Motor neuron (in vitro differentiated cells): Measurements from ENCODE around the gene UGT2A1. TPM values are rescaled to one million over a fixed set of nuclear protein-coding genes. Genes with fewer than 3 reads are reported as not detected.

Experiments
- ATAC-seq, 8 experiments: fragments of 200-7000 bp; cut with Tn5 transposase; replicated peaks in 6 of 8; 2 replicates each; pipeline ENCODE4 v1.8.0; 2021; ENCODE audit warnings: mild to moderate bottlenecking in 8 of 8, moderate library complexity in 8 of 8
- H3K27ac ChIP-seq, 2 donors: fragments of 250-450 bp; sonication (Bioruptor Pico); 2 replicates each; pipeline ENCODE4 v1.9.0; 2021; ENCODE audit warnings: antibody characterized with exemption in 2 of 2, mild to moderate bottlenecking in 2 of 2, moderate library complexity in 1 of 2
- H3K4me1 ChIP-seq, 2 donors: fragments of 250-450 bp; sonication (Bioruptor Pico); replicated peaks in 1 of 2; 2 replicates each; pipeline ENCODE4 v1.6.1; 2021; ENCODE audit warnings: antibody characterized with exemption in 2 of 2, mild to moderate bottlenecking in 2 of 2, moderate library complexity in 1 of 2
- H3K4me3 ChIP-seq, 5 donors: fragments of 250-450 bp; sonication (Bioruptor Pico); 2 replicates each; pipeline ENCODE4 v1.9.0; 2021; ENCODE audit warnings: antibody characterized with exemption in 5 of 5, mild to moderate bottlenecking in 5 of 5, moderate library complexity in 4 of 5
- WGBS, 10 experiments: fragments of 450-650 bp; shearing (Covaris generic); methylation state at CpG; one replicate each; pipeline ENCODE4 v1.0.0; 2022; 5-methylcytosine and 5-hydroxymethylcytosine counted together
- in situ Hi-C, 9 experiments: fragments of 400-800 bp; cut with MboI; loops; one replicate each; pipeline ENCODE4 v1.15.0; 2021; ENCODE audit warnings: low sequenced_read_pairs in 9 of 9, low pct_unique_long_range_greater_than_20kb in 2 of 9; ENCODE audit not compliant: unreplicated experiment in 9 of 9
- total RNA-seq, 8 experiments: library from RNA; unstranded; fragments of 300-600 nt; gene quantifications; 2 replicates each; pipeline versions ENCODE4 v1.2.3 to v1.2.4, GENCODE V29; 2022

UGT2A1 gene
- total RNA-seq, 8 experiments from 2014 or later: 0.27 to 4.5 (median 0.81) TPM; not detected in 2

- no peak for ATAC-seq
- Histone ChIP-seq H3K4me1 (no peaks in the 10 kb centered on the region), H3K27ac (no peak overlapping the region), H3K4me3 (no peak overlapping the region)
- WGBS, 10 experiments: 27 to 100% (median 88%) methylated on average over 1 of the region's 1 CpG; no CpG with 5 or more reads in 1 of the 10 experiments
- in situ Hi-C loops: no loop called here
These were observed 75.8 kb downstream of the UGT2A1 start for GRCh38 chr4:69577245-69577644.

DNA sequence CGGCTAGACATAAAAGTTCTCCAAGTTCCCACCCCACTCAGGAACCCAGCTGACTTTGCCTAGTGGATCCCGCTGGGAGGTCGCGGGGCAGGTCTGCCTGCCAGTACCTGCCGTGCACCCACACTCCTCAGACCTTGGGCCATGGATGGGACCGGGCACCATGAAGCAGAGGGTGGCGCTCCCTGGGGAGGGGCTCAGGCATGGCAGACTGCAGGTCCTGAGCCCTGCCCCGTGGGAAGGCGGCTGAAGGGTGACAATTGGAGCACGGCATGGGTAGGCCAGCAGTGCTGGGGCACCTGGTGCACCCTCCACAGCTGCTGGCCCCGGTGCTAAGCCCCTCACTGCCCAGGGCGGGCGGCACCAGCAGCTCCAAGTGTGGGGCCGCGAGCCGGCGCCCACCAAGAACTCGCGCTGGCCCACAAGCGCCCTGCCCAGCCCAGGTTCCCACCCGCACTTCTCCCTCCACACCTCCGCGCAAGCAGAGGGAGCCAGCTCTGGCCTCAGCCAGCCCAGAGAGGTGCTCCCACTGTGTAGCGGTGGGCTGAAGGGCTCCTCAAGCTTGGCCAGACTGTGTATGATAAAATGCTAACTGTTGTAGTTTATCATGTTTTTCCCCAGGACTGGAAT, 76.7 kb downstream of the UGT2A1 start:
- 40 to 100% (median 70%) methylated on average over 1 to 2 of the region's 24 CpGs; no CpG with 5 or more reads in 6 of the 10 experiments for WGBS, 10 experiments
- Histone ChIP-seq H3K4me1 (no peaks in the 10 kb centered on the region), H3K4me3 (no peak overlapping the region), H3K27ac (no peak overlapping the region)
- ATAC-seq: no peak
- in situ Hi-C loops: no loop called here

DNA sequence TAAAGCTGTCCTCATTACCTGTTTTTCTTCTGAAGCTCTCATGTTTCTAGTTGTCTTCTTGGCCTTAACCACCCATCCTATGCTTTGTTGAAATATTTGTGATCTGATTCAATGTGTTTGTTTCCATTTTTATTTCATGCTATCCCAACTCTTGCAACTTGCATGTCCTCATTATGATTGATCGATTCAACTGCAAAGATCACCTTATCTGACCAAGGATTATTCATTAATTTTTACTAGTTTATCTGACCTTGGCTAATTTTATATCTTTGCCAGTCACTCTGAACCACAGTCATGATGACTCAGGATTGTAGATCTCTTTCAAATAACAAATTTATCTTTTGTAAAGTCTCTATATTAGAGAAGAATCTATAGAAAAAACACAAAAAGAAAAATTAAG, 84.3 kb downstream of the UGT2A1 start:
- H3K4me1 ChIP-seq: no peaks in the 10 kb centered on the region
- in situ Hi-C loops: no loop called here
- WGBS, 10 experiments: 17 to 100% (median 86%) methylated on average over 1 of the region's 1 CpG; no CpG with 5 or more reads in 1 of the 10 experiments
- no peak overlapping the region for H3K4me3 ChIP-seq
- ATAC-seq: no peak
- H3K27ac ChIP-seq: no peak overlapping the region

DNA sequence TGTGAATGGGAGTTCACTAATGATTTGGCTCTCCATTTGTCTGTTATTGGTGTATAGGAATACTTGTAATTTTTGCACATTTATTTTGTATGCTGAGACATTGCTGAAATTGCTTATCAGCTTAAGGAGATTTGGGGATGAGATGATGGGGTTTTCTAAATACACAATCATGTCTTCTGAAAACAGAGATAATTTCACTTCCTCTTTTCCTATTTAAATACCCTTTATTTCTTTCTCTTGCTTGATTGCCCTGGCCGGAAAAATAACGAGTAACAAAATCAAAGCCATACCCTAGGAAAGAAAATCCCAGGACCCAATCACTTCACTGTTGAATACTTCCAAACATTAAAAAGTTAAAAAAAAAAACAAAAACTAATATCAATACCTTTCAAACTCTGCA, 89.6 kb downstream of the UGT2A1 start:
- ATAC-seq: no peak
- H3K27ac ChIP-seq: no peak overlapping the region
- 0 to 100% (median 55%) methylated on average over 1 to 2 of the region's 2 CpGs for WGBS, 10 experiments
- no peaks in the 10 kb centered on the region for H3K4me1 ChIP-seq
- no peak overlapping the region for H3K4me3 ChIP-seq
- in situ Hi-C loops: no loop called here

GRCh38 chr4:69549651-69550050, 103.4 kb downstream of the UGT2A1 start:
- Histone ChIP-seq H3K27ac (no peak overlapping the region), H3K4me1 (no peaks in the 10 kb centered on the region), H3K4me3 (no peak overlapping the region)
- in situ Hi-C loops: no loop called here
- no peak for ATAC-seq
- WGBS, 10 experiments: 0 to 90% (median 60%) methylated on average over 1 to 2 of the region's 2 CpGs; no CpG with 5 or more reads in 5 of the 10 experiments

DNA sequence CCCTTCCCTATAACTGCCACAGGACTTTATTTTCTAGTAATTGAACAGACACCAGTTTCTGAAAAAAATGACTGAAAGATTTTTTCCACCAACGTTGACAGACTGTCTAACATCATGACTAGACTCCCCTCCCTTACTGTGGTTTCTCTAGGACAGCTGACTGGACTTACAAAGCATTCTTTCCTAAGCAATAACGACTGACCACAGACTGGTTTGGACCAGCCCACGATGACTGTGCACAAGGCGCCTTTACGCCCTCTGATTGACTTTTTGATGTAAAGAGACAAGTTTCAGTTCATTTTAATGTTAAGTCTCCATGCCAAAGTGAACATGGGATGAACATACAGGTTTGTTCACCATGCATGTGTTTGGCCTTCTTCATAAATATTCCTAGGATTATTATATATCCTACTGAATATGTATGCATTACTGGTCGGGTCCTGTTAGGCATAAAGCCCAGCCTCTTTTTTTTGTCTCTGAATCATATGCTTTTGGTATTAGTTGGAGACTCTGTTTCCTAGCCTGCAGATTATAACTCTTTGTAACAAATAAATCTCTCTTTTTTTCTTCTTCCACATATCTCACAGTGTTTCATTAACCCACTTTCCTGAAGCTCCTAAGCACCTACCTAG, 106.8 kb downstream of the UGT2A1 start:
- no peak overlapping the region for H3K27ac ChIP-seq
- no peak overlapping the region for H3K4me3 ChIP-seq
- in situ Hi-C loops: no loop called here
- no peaks in the 10 kb centered on the region for H3K4me1 ChIP-seq
- ATAC-seq: peak in 6 of 8 experiments; percentile 48 to 98 (median 86)
- 0 to 88% (median 41%) methylated on average over 3 to 6 of the region's 6 CpGs; no CpG with 5 or more reads in 2 of the 10 experiments for WGBS, 10 experiments

Other genes starting within 250 kb of the UGT2A1 start
- gene UGT2B4, start 157.3 kb downstream of the UGT2A1 start, total RNA-seq: under 1 TPM in 1 of 8 experiments, not detected in 7; 0.14 TPM
- gene UGT2A2, start 13.6 kb downstream of the UGT2A1 start, total RNA-seq: under 1 TPM in 2 of 8 experiments, not detected in 6; 0.25 to 0.27 TPM
- gene SULT1B1, start 107.4 kb upstream of the UGT2A1 start, total RNA-seq: 1 to 10 TPM in 1 of 8 experiments, under 1 TPM in 6, not detected in 1; under 0.01 to 1.6 (median 0.19) TPM
- gene SULT1E1, start 206.9 kb upstream of the UGT2A1 start, total RNA-seq: 10 to 100 TPM in 2 of 8 experiments, 1 to 10 TPM in 2, under 1 TPM in 2, not detected in 2; 0.11 to 26.0 (median 4.2) TPM